GM12878 (cell line): ENCODE results near the gene FXYD6. TPM values are rescaled to one million over a fixed set of nuclear protein-coding genes. Genes with fewer than 3 reads are reported as not detected.

Source experiments
- ATAC-seq: fragments of 200-7000 bp; cut with Tn5 transposase; 3 replicates; pipeline ENCODE4 v1.9.1; 2020; ENCODE audit warnings: mild to moderate bottlenecking, moderate library complexity
- BruUV-seq: library from RNA; stranded (reverse); fragments of 400-500 nt; replicated peaks from 2 replicates; lab custom pipeline; 2021; lab: Mats Ljungman, UMichigan
- CTCF ChIA-PET: fragments of 300-600 bp; sonication (Branson Sonifier 250); formaldehyde crosslinking; extraction: SDS; loops from one replicate; lab custom pipeline; 2021; ENCODE audit warnings: inconsistent platforms; lab: Yijun Ruan, JAX
- POLR2A ChIA-PET: fragments of 350-600 bp; formaldehyde crosslinking; extraction: SDS; loops from one replicate; lab custom pipeline; 2021; ENCODE audit warnings: inconsistent platforms; lab: Charles Lee
- RAD21 ChIA-PET: fragments of 300-600 bp; sonication (Branson Sonifier 250); formaldehyde crosslinking; loops from one replicate; lab custom pipeline; 2023; ENCODE audit warnings: antibody characterized with exemption; ENCODE audit not compliant: unreplicated experiment; lab: Charles Lee
- SMC1A ChIA-PET: fragments of 300-600 bp; sonication (Branson Sonifier 250); formaldehyde crosslinking; loops from one replicate; lab custom pipeline; 2023; ENCODE audit not compliant: unreplicated experiment, uncharacterized antibody; lab: Charles Lee
- DNase-seq: peaks from one replicate; pipeline ENCODE4 v3.0.0-alpha.2; 2011; ENCODE audit warnings: low read depth, low spot score
- FAIRE-seq: peaks from 3 replicates; lab custom pipeline; 2011; peaks lifted over from hg19 to GRCh38; lab: Jason Lieb, UNC
- H2AFZ ChIP-seq: 2 replicates; pipeline ENCODE4 v1.6.0; 2011; ENCODE audit warnings: low read depth, low read length, control low read depth; ENCODE audit not compliant: control insufficient read depth
- H3K27ac ChIP-seq: 2 replicates; pipeline ENCODE4 v1.5.1; 2011; ENCODE audit warnings: control low read depth; ENCODE audit not compliant: control insufficient read depth, insufficient read depth
- H3K27me3 ChIP-seq, 2 experiments: replicated peaks in 1 of 2; 2 replicates each; pipeline versions ENCODE4 v1.6.0 to v1.6.1; 2011; ENCODE audit warnings: low read length in 1 of 2; ENCODE audit not compliant: control insufficient read depth in 2 of 2, insufficient read depth in 2 of 2
- H3K36me3 ChIP-seq, 2 experiments: 2 replicates each; pipeline ENCODE4 v1.5.1; 2011; ENCODE audit warnings: low read length in 1 of 2; ENCODE audit not compliant: control insufficient read depth in 2 of 2, insufficient read depth in 2 of 2
- H3K4me1 ChIP-seq: 2 replicates; pipeline ENCODE4 v1.6.1; 2011; ENCODE audit warnings: mild to moderate bottlenecking, low read length, moderate library complexity, mixed read lengths; ENCODE audit not compliant: control insufficient read depth, insufficient read depth
- H3K4me2 ChIP-seq: 2 replicates; pipeline ENCODE4 v1.6.0; 2011; ENCODE audit warnings: control low read depth; ENCODE audit not compliant: control insufficient read depth, insufficient read depth
- H3K4me3 ChIP-seq: fragments of 200-600 bp; sonication (generic); 2 replicates; pipeline ENCODE4 v1.5.1; 2016
- H3K79me2 ChIP-seq: 2 replicates; pipeline ENCODE4 v1.6.0; 2011; ENCODE audit warnings: low read length; ENCODE audit not compliant: control insufficient read depth, insufficient read depth
- H3K9ac ChIP-seq: 2 replicates; pipeline ENCODE4 v1.8.0; 2011; ENCODE audit warnings: low read length, control low read depth, mixed read lengths; ENCODE audit not compliant: control insufficient read depth, insufficient read depth
- H3K9me3 ChIP-seq: replicated peaks from 3 replicates; pipeline ENCODE4 v1.5.1; 2011; ENCODE audit warnings: mild to moderate bottlenecking, low read length; ENCODE audit not compliant: control insufficient read depth, insufficient read depth
- H4K20me1 ChIP-seq: 2 replicates; pipeline ENCODE4 v1.6.0; 2011; ENCODE audit not compliant: control insufficient read depth, insufficient read depth
- GATAD2B ChIP-seq: fragments of 450-650 bp; conservative IDR thresholded peaks from 2 replicates; pipeline ENCODE4 v1.6.1; 2017; ENCODE audit warnings: low read depth, mild to moderate bottlenecking, moderate library complexity
- RAD21 ChIP-seq: IDR thresholded peaks from 2 replicates; pipeline ENCODE4 v1.6.1; 2011; ENCODE audit warnings: mild to moderate bottlenecking, low read depth, low read length, moderate library complexity; ENCODE audit not compliant: insufficient read depth
- SIX5 ChIP-seq: IDR thresholded peaks from 2 replicates; pipeline ENCODE4 v1.6.1; 2011; ENCODE audit warnings: mild to moderate bottlenecking, low read depth, low read length, moderate library complexity; ENCODE audit not compliant: severe bottlenecking
- SMC3 ChIP-seq: IDR thresholded peaks from 2 replicates; pipeline ENCODE4 v1.6.1; 2011; ENCODE audit warnings: low read length, improper control_type of control experiment, borderline replicate concordance
- SPI1 ChIP-seq: IDR thresholded peaks from 2 replicates; pipeline ENCODE4 v1.6.1; 2011; ENCODE audit warnings: low read depth, mild to moderate bottlenecking, low read length, moderate library complexity, borderline replicate concordance; ENCODE audit not compliant: insufficient read depth
- WGBS: methylation state at CpG from one replicate; pipeline ENCODE4 v1.1.6; 2016; ENCODE audit warnings: low lambda C conversion rate; ENCODE audit not compliant: insufficient replicate concordance, insufficient coverage; ENCODE audit errors: missing lambda C conversion rate; 5-methylcytosine and 5-hydroxymethylcytosine counted together
- in situ Hi-C: fragments of 300-500 bp; cut with MboI; formaldehyde crosslinking; loops from 9 replicates; pipeline ENCODE4 v1.14.3; 2018; ENCODE audit warnings: mixed read lengths
- intact Hi-C: fragments of 100-400 bp; cut with micrococcal nuclease; formaldehyde crosslinking; loops from one replicate; pipeline ENCODE4 v1.14.2; 2022; ENCODE audit not compliant: unreplicated experiment
- polyA plus RNA-seq, 11 experiments: library from polyadenylated mRNA; depleted of rRNA in 4 of 11; unstranded in 6 of 11; stranded (reverse) in 5 of 11; fragments of >200 nt; fragmentation: Nextera tagmentation in 4 of 11; fragmentation: Illumina TruSeq in 1 of 11; extraction: Ambion mirVana in 4 of 11; extraction: Trizol in 1 of 11; gene quantifications; 1 replicate in 1 of 11; 2 replicates in 10 of 11; pipeline versions ENCODE4 v1.2.1 to v1.2.3, GENCODE V29; 2011 to 2016; ENCODE audit warnings: inconsistent platforms in 2 of 11, missing spikeins in 2 of 11, low read depth in 1 of 11
- total RNA-seq, 4 experiments: library from RNA; depleted of rRNA in 3 of 4; stranded (reverse); fragments of >200 nt in 3 of 4; fragmentation: Illumina TruSeq in 1 of 4; extraction: Trizol in 1 of 4; gene quantifications; 2 replicates each; pipeline versions ENCODE4 v1.2.1 to v1.2.3, GENCODE V29; 2013 to 2021
- TF ChIP-seq, protein P1 (sequence below): fragments of 450-650 bp; formaldehyde crosslinking; IDR thresholded peaks from 2 replicates; pipeline ENCODE4 v1.5.0; 2022; ENCODE audit warnings: mild to moderate bottlenecking, missing genetic modification characterization
- TF ChIP-seq, protein P2 (sequence below): fragments of 450-650 bp; IDR thresholded peaks from 2 replicates; pipeline ENCODE4 v1.6.1; 2017; ENCODE audit warnings: mild to moderate bottlenecking, moderate library complexity
- TF ChIP-seq, protein P3 (sequence below), 3 experiments: IDR thresholded peaks in 2 of 3; conservative IDR thresholded peaks in 1 of 3; 2 replicates each; pipeline ENCODE4 v1.5.1; 2011; ENCODE audit warnings: low read depth in 3 of 3, low read length in 3 of 3, mild to moderate bottlenecking in 3 of 3, control low read depth in 2 of 3, moderate library complexity in 2 of 3, inconsistent platforms in 1 of 3, mixed read lengths in 1 of 3; ENCODE audit not compliant: control insufficient read depth in 2 of 3, insufficient read depth in 1 of 3; ENCODE audit errors: extremely low read depth in 1 of 3

FXYD6 gene
- total and polyA plus RNA-seq, 10 of the 15 experiments (the other 5 are each of a cell fraction or from before 2014, with no cell fraction given) = 0.09 to 2.0 (median 0.23) TPM; not detected in 2

GRCh38 chr11:117820071-117820470 is 56.4 kb downstream of the FXYD6 start (continued):
- TF ChIP-seq, protein P1, sequence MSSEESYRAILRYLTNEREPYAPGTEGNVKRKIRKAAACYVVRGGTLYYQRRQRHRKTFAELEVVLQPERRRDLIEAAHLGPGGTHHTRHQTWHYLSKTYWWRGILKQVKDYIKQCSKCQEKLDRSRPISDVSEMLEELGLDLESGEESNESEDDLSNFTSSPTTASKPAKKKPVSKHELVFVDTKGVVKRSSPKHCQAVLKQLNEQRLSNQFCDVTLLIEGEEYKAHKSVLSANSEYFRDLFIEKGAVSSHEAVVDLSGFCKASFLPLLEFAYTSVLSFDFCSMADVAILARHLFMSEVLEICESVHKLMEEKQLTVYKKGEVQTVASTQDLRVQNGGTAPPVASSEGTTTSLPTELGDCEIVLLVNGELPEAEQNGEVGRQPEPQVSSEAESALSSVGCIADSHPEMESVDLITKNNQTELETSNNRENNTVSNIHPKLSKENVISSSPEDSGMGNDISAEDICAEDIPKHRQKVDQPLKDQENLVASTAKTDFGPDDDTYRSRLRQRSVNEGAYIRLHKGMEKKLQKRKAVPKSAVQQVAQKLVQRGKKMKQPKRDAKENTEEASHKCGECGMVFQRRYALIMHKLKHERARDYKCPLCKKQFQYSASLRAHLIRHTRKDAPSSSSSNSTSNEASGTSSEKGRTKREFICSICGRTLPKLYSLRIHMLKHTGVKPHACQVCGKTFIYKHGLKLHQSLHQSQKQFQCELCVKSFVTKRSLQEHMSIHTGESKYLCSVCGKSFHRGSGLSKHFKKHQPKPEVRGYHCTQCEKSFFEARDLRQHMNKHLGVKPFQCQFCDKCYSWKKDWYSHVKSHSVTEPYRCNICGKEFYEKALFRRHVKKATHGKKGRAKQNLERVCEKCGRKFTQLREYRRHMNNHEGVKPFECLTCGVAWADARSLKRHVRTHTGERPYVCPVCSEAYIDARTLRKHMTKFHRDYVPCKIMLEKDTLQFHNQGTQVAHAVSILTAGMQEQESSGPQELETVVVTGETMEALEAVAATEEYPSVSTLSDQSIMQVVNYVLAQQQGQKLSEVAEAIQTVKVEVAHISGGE (CRISPR knock-in tag) = no peak
- TF ChIP-seq GATAD2B (no peak), SPI1 (no peak)

DNA sequence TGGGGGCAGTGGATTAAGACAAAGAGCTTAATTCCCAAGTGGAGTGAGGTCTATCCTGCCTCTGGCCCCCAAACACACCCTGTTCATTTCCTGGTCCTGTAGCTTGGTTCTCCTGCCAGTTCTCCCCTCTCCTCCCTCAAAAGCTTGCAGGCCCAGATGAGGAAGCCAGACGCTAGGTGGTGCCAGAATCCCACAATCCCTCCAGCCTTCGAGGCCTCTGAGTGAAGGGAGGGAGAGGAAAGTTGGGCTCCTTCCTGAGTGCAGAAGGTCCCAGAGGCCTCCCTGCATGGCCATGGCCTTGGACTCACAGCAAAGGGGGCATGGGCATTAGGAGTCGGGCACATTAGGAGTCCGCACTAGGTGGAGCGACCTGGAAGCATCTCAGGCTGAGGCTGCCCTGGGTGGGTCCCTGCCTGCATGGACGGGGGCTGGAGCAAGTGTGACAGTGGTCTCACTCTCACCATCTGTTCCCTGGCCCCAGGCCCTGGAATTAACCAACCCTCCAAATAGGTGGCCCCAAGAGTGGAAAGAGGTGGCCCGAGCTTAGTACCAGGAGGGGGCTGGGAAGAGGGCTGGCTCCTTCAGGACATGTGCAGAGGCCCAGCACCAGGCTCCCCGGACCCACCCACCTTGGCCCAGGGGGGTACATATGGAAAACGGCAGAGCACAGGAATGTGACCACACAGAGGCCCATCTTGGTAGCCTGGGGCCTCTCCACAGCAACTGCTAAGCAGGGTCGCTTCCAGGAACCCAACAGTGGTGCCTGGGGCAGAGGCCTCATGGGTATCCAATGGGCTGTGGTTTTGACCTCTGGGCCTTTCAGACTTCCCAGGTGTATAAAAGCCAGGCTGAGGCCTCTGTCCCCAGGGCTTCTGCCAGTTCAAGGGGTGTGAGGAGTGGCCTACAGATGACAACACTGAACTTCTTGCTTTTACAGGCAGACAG is 57.1 kb downstream of the FXYD6 start:
- Histone ChIP-seq H3K9me3 (no peaks in the 10 kb centered on the region), H3K27ac (peak overlapping the region; percentile 87; the same call in 1 of the 2 replicates), H3K36me3 (no peaks in the 10 kb centered on the region), H3K9ac (no peak overlapping the region), H3K4me3 (no peak overlapping the region), H3K4me2 (no peak overlapping the region), H3K27me3 (no peaks in the 10 kb centered on the region), H4K20me1 (no peaks in the 10 kb centered on the region), H3K4me1 (peaks cover 58% of the 10 kb centered on the region), H2AFZ (no peak overlapping the region), H3K79me2 (peaks cover 2% of the 10 kb centered on the region; the same call in 1 of the 2 replicates)
- WGBS = 56% methylated on average over 10 of the region's 10 CpGs
- POLR2A ChIA-PET = interaction anchor here (1.1 to 4.8 kb wide), 4 partner anchors 9 to 167 kb away, joined by 4 to 47 read pairs (median 12); partner anchors contain the start of gene IL10RA
- CTCF ChIA-PET = interaction anchor here (0.7 to 16.0 kb wide), 31 partner anchors 9 to 395 kb away, joined by 3 to 503 read pairs (median 5); partner anchors contain the start of gene TMPRSS13
- no peak for ATAC-seq
- intact Hi-C loops (loop anchor here (5.0 to 10.0 kb wide), 4 partner anchors 212 to 1895 kb away; partner anchors contain the start of genes KMT2A, PCSK7 and RNF214), in situ Hi-C loops (no loop called here)
- FAIRE-seq = no peak
- no TSS peak for BruUV-seq
- SMC1A ChIA-PET = interaction anchor here (0.7 to 11.7 kb wide), 23 partner anchors 8 to 393 kb away, joined by 3 to 318 read pairs (median 4); no protein-coding TSS in a partner anchor
- RAD21 ChIA-PET = interaction anchor here (0.7 to 22.6 kb wide), 19 partner anchors 10 to 393 kb away, joined by 3 to 393 read pairs (median 4); no protein-coding TSS in a partner anchor
- DNase-seq = no peak
- TF ChIP-seq, protein P2, sequence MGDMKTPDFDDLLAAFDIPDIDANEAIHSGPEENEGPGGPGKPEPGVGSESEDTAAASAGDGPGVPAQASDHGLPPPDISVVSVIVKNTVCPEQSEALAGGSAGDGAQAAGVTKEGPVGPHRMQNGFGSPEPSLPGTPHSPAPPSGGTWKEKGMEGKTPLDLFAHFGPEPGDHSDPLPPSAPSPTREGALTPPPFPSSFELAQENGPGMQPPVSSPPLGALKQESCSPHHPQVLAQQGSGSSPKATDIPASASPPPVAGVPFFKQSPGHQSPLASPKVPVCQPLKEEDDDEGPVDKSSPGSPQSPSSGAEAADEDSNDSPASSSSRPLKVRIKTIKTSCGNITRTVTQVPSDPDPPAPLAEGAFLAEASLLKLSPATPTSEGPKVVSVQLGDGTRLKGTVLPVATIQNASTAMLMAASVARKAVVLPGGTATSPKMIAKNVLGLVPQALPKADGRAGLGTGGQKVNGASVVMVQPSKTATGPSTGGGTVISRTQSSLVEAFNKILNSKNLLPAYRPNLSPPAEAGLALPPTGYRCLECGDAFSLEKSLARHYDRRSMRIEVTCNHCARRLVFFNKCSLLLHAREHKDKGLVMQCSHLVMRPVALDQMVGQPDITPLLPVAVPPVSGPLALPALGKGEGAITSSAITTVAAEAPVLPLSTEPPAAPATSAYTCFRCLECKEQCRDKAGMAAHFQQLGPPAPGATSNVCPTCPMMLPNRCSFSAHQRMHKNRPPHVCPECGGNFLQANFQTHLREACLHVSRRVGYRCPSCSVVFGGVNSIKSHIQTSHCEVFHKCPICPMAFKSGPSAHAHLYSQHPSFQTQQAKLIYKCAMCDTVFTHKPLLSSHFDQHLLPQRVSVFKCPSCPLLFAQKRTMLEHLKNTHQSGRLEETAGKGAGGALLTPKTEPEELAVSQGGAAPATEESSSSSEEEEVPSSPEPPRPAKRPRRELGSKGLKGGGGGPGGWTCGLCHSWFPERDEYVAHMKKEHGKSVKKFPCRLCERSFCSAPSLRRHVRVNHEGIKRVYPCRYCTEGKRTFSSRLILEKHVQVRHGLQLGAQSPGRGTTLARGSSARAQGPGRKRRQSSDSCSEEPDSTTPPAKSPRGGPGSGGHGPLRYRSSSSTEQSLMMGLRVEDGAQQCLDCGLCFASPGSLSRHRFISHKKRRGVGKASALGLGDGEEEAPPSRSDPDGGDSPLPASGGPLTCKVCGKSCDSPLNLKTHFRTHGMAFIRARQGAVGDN = peak; percentile 47; the same call in 1 of the 2 replicates
- TF ChIP-seq SIX5 (no peak), SMC3 (peak; percentile 55), RAD21 (peak; percentile 87)
- TF ChIP-seq, protein P3, sequence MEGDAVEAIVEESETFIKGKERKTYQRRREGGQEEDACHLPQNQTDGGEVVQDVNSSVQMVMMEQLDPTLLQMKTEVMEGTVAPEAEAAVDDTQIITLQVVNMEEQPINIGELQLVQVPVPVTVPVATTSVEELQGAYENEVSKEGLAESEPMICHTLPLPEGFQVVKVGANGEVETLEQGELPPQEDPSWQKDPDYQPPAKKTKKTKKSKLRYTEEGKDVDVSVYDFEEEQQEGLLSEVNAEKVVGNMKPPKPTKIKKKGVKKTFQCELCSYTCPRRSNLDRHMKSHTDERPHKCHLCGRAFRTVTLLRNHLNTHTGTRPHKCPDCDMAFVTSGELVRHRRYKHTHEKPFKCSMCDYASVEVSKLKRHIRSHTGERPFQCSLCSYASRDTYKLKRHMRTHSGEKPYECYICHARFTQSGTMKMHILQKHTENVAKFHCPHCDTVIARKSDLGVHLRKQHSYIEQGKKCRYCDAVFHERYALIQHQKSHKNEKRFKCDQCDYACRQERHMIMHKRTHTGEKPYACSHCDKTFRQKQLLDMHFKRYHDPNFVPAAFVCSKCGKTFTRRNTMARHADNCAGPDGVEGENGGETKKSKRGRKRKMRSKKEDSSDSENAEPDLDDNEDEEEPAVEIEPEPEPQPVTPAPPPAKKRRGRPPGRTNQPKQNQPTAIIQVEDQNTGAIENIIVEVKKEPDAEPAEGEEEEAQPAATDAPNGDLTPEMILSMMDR (IDR thresholded peaks at IDR 0.05 in 2 of 3, conservative IDR thresholded peaks at IDR 0.05 in 1 of 3; ENCODE audit: control insufficient read depth in 2 of 3, extremely low read depth in 1 of 3, insufficient read depth in 1 of 3, low read depth in 3 of 3, low read length in 3 of 3) = peak; percentile 61 to 82 (median 65)
